ENCODE data around the gene TNRC6C. TPM values are rescaled to one million over a fixed set of nuclear protein-coding genes. Genes with fewer than 3 reads are reported as not detected.

The TNRC6C gene
- total and polyA plus RNA-seq, 12 donors: 2.2 to 31.4 (median 24.2) TPM

GRCh38 chr17:78125976-78126894 lies 167.7 kb downstream of the TNRC6C start:
- Histone ChIP-seq H3K4me1 (peaks cover 31 to 89% (median 66%) of the 10 kb centered on the region in 9 donors), H3K4me3 (peak overlapping the region in 7 of 10 donors; percentile 12 to 97 (median 92)), H3K27ac (peak overlapping the region; percentile 89 to 98 (median 96)), H3K27me3 (peaks cover 0 to under 1% (median 0%) of the 10 kb centered on the region in 7 donors), H3K36me3 (peaks cover 0 to 56% (median 29%) of the 10 kb centered on the region in 9 donors), H3K9me3 (no peaks in the 10 kb centered on the region)
- 40 to 53% methylated on average over 25 of the region's 25 CpGs for WGBS, 2 donors
- peak in 1 of 2 donors; percentile 68 for DNase-seq
- no peak for TF ChIP-seq CTCF (IDR thresholded peaks at IDR 0.05)
- ATAC-seq: peak; percentile 5 to 62 (median 37)
- intact Hi-C loops (cut with DNase I): loop anchor here in 6 of 10 donors (2.0 to 5.0 kb wide), 4 partner anchors 19 to 121 kb away; no protein-coding TSS in a partner anchor

- DNase-seq (no peak), ATAC-seq (no peak)
- no peak for TF ChIP-seq CTCF (IDR thresholded peaks at IDR 0.05)
- Histone ChIP-seq H3K36me3 (peaks cover 0 to 49% (median 28%) of the 10 kb centered on the region in 9 donors), H3K4me3 (peak overlapping the region in 7 of 10 donors; percentile 57 to 97 (median 92)), H3K4me1 (peaks cover 31 to 89% (median 72%) of the 10 kb centered on the region in 9 donors), H3K9me3 (no peaks in the 10 kb centered on the region), H3K27ac (peak overlapping the region; percentile 89 to 98 (median 96)), H3K27me3 (peaks cover 0 to 3% (median 0%) of the 10 kb centered on the region in 7 donors)
- intact Hi-C loops (cut with DNase I): loop anchor here in 6 of 10 donors (2.0 to 5.0 kb wide), 4 partner anchors 20 to 120 kb away; no protein-coding TSS in a partner anchor
- 45 to 52% methylated on average over 6 of the region's 6 CpGs for WGBS, 2 donors
Observed at GRCh38 chr17:78126895-78127238, 168.4 kb downstream of the TNRC6C start.

- H3K27me3 ChIP-seq: peaks cover 0 to 3% (median 0%) of the 10 kb centered on the region in 7 donors
- H3K4me3 ChIP-seq: peak overlapping the region; percentile 57 to 97 (median 88)
- H3K36me3 ChIP-seq: peaks cover 0 to 44% (median 23%) of the 10 kb centered on the region in 9 donors
- H3K9me3 ChIP-seq: no peaks in the 10 kb centered on the region
- peak; percentile 78 to 84 for DNase-seq
- WGBS, 2 donors: 3 to 11% methylated on average over 25 of the region's 25 CpGs
- peak overlapping the region; percentile 89 to 98 (median 96) for H3K27ac ChIP-seq
- intact Hi-C loops (cut with DNase I): loop anchor here in 6 of 10 donors (2.0 to 5.0 kb wide), 4 partner anchors 21 to 120 kb away; no protein-coding TSS in a partner anchor
- peak; percentile 43 to 71 (median 64) for ATAC-seq
- no peak for TF ChIP-seq CTCF (IDR thresholded peaks at IDR 0.05)
- H3K4me1 ChIP-seq: peaks cover 31 to 92% (median 72%) of the 10 kb centered on the region in 9 donors
Observed at GRCh38 chr17:78127239-78127887, 168.9 kb downstream of the TNRC6C start.

Measured in heart right ventricle (tissue), 16 donors.